Adrenal gland (tissue), 5 donors: ENCODE results near the gene CST7.

Source experiments
- POLR2A ChIP-seq, 2 donors: fragments of 450-650 bp; IDR thresholded peaks; one replicate each; pipeline ENCODE4 v1.6.1; 2017; ENCODE audit warnings: antibody characterized with exemption in 2 of 2, mild to moderate bottlenecking in 2 of 2, moderate library complexity in 1 of 2
- TF ChIP-seq, protein P1 (sequence below), 6 experiments: fragments of 450-650 bp in 4 of 6; fragments of 200-600 bp in 2 of 6; sonication (generic) in 1 of 6; IDR thresholded peaks; 1 replicate in 5 of 6; 2 replicates in 1 of 6; pipeline versions ENCODE4 v1.5.1 to v1.8.0; 2016 to 2021; ENCODE audit warnings: antibody characterized with exemption in 6 of 6, mild to moderate bottlenecking in 2 of 6, moderate library complexity in 1 of 6
- donor health status: DM: no; HTN: no; CAD: no.

- TF ChIP-seq POLR2A (IDR thresholded peaks at IDR 0.05): no peak
- TF ChIP-seq, protein P1, sequence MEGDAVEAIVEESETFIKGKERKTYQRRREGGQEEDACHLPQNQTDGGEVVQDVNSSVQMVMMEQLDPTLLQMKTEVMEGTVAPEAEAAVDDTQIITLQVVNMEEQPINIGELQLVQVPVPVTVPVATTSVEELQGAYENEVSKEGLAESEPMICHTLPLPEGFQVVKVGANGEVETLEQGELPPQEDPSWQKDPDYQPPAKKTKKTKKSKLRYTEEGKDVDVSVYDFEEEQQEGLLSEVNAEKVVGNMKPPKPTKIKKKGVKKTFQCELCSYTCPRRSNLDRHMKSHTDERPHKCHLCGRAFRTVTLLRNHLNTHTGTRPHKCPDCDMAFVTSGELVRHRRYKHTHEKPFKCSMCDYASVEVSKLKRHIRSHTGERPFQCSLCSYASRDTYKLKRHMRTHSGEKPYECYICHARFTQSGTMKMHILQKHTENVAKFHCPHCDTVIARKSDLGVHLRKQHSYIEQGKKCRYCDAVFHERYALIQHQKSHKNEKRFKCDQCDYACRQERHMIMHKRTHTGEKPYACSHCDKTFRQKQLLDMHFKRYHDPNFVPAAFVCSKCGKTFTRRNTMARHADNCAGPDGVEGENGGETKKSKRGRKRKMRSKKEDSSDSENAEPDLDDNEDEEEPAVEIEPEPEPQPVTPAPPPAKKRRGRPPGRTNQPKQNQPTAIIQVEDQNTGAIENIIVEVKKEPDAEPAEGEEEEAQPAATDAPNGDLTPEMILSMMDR (IDR thresholded peaks at IDR 0.05): no peak
Measured at GRCh38 chr20:24943731-24944130, 5.3 kb upstream of the CST7 start.
